GM19023 (cell line): ENCODE measurements around the gene ECEL1.

Experiments used
- ATAC-seq: cut with Tn5 transposase; IDR thresholded peaks from one replicate; pipeline ENCODE4 v1.9.1; 2021; ENCODE audit warnings: mild to moderate bottlenecking, moderate library complexity; ENCODE audit not compliant: unreplicated experiment

The ECEL1 gene

DNA sequence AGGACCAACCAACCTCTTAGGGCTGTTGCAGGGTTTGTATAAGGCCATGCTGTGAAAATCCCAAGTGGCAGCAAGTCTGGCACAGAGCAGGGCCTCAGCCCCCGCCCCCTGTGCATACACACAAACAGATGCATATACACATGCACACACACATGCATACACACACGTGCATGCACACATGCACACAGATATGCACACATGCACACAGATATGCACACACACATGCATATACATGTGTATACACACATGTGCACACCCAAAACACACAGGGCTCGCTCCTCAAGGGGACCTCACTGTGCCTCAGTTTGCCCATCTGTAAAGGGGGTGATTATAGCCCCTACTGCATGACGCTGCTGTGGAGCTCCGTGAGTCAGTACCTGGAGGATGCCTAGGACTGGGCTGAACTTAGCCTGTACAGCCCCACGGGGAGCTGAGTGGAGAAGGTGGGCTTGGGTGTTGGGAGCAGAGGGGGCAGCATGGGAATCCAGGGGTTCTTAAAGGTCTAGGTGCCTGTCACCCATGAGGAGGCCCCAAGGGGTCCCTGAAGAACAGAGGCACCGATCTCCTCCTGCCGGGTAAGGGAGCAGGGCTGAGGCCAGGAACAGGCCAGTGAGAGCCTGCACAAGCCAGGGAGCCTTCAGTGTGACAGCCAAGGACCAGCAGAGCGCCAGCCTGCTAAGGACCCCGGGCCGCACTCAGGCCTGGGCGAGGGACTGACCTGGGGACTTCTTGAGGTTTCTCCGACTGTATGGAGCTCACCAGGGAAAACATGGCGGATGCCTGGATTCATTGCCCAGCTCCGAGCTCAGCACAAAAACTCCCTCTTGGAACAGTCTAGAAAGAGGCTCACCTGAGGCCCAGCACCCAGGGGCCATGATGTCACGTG, 55.7 kb downstream of the ECEL1 start:
- no peak for ATAC-seq
